PFSK-1 (cell line): ENCODE measurements around the gene PDGFD.

Experiments used
- FOXP2 ChIP-seq: optimal IDR thresholded peaks from 2 replicates; pipeline ENCODE3; 2011; ENCODE audit warnings: borderline replicate concordance, control low read depth, inconsistent platforms; ENCODE audit not compliant: insufficient read depth; ENCODE audit errors: extremely low read length, extremely low read depth
- POLR2AphosphoS5 ChIP-seq: IDR thresholded peaks from 2 replicates; pipeline ENCODE4 v1.6.1; 2012; ENCODE audit warnings: low read depth, mild to moderate bottlenecking, control low read depth, low read length, moderate library complexity
- SIN3A ChIP-seq: IDR thresholded peaks from 2 replicates; pipeline ENCODE4 v1.6.1; 2012; ENCODE audit warnings: mild to moderate bottlenecking, low read length, moderate library complexity, borderline replicate concordance; ENCODE audit not compliant: insufficient read depth
- TAF1 ChIP-seq: IDR thresholded peaks from 2 replicates; pipeline ENCODE4 v1.6.1; 2012; ENCODE audit warnings: low read length, control low read depth, borderline replicate concordance; ENCODE audit not compliant: insufficient read depth
- TF ChIP-seq, protein P1 (sequence below), 2 experiments: IDR thresholded peaks; 2 replicates each; pipeline versions ENCODE4 v1.6.1 to v1.8.0; 2011 to 2012; ENCODE audit warnings: low read depth in 2 of 2, low read length in 2 of 2, control low read depth in 1 of 2, inconsistent platforms in 1 of 2, mild to moderate bottlenecking in 1 of 2, moderate library complexity in 1 of 2; ENCODE audit not compliant: insufficient read depth in 1 of 2

The PDGFD gene

DNA sequence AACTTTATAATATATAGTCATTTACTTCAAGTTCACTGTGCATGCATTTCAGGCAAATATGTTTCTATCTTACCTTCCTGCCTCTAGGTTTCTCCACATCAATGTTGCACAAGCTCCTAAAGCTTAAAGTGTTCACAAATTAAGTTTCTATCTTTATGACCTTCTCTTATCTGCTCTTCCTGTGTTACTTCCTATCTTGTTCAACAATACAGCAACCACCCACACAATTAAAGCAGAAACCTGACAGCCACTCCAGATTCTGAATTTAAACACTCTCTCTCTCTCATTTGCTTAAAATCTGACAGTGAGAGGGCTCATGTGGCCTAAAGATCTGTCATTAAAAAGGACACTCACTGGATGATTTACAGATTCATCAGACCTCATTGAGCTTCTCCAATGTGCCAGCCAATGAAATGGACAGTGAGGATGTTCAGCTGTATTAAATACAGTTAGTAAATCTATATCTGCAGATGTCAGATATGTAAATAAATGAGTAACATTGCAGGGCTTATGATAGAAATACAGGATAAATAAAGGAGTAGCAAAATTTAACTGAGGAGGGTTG, 10.9 kb downstream of the PDGFD start:
- no peak for TF ChIP-seq FOXP2
- TF ChIP-seq SIN3A = no peak
- TF ChIP-seq, protein P1, sequence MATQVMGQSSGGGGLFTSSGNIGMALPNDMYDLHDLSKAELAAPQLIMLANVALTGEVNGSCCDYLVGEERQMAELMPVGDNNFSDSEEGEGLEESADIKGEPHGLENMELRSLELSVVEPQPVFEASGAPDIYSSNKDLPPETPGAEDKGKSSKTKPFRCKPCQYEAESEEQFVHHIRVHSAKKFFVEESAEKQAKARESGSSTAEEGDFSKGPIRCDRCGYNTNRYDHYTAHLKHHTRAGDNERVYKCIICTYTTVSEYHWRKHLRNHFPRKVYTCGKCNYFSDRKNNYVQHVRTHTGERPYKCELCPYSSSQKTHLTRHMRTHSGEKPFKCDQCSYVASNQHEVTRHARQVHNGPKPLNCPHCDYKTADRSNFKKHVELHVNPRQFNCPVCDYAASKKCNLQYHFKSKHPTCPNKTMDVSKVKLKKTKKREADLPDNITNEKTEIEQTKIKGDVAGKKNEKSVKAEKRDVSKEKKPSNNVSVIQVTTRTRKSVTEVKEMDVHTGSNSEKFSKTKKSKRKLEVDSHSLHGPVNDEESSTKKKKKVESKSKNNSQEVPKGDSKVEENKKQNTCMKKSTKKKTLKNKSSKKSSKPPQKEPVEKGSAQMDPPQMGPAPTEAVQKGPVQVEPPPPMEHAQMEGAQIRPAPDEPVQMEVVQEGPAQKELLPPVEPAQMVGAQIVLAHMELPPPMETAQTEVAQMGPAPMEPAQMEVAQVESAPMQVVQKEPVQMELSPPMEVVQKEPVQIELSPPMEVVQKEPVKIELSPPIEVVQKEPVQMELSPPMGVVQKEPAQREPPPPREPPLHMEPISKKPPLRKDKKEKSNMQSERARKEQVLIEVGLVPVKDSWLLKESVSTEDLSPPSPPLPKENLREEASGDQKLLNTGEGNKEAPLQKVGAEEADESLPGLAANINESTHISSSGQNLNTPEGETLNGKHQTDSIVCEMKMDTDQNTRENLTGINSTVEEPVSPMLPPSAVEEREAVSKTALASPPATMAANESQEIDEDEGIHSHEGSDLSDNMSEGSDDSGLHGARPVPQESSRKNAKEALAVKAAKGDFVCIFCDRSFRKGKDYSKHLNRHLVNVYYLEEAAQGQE (IDR thresholded peaks at IDR 0.05; ENCODE audit: insufficient read depth in 1 of 2, low read depth in 2 of 2, low read length in 2 of 2) = no peak
- TF ChIP-seq TAF1 = no peak
- no peak for TF ChIP-seq POLR2AphosphoS5

DNA sequence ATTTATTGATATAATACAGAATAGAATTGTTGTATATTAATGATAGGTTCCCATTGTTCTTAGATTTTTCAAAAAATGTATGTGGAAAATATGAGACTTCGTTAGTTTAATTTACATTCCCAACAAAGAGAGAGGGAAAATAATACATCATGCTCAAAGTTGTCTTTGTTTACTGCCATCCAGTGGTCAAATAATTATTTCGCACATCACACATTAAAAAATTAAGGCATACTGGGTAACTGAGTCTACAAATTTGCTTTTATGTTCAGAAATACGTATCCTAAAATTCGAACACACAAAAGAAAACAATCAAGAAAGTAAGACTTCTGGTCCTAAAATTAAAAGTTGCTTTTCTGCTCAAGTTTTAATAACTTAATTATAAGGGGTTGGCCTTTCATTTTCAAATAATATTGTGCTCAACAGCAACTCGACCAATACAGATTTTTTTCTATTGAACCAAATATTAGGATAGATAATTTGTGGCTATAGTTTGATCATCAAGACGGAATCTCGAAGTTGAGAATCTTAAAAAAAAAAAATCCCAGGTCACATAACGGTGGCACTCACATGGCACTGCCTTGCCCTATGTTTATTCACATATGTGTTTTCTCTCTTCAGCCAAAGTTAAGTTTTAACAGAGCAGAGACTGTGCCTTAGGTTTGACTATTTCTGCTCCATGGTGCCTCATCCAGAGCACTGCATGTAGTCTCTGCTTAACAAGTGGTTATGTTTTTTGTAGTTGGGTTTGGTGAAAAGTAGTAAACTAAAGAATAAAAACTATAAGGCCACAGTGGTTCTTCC, 12.3 kb downstream of the PDGFD start:
- TF ChIP-seq FOXP2 = no peak
- TF ChIP-seq SIN3A = no peak
- TF ChIP-seq POLR2AphosphoS5 = no peak
- TF ChIP-seq, protein P1 (IDR thresholded peaks at IDR 0.05; ENCODE audit: insufficient read depth in 1 of 2, low read depth in 2 of 2, low read length in 2 of 2) = no peak

DNA sequence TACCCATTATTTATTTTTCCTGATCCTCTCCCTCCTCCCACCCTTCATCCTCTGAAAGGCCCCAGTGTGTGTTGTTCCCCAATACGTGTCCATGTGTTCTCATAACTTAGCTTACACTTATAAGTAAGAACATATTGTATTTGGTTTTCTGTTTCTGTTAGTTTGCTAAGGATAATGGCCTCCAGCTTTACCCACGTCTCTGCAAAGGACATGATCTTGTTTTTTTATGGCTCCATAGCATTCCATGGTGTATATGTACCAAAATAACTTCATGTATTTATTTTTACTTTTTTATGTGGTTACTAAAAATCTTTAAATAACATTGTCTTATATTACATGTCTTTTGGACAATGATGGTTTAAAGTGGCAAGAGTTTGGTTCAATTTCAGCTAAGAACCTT, 15.2 kb downstream of the PDGFD start:
- TF ChIP-seq, protein P1 (IDR thresholded peaks at IDR 0.05; ENCODE audit: insufficient read depth in 1 of 2, low read depth in 2 of 2, low read length in 2 of 2) = no peak
- TF ChIP-seq SIN3A (no peak), FOXP2 (no peak), POLR2AphosphoS5 (no peak), TAF1 (no peak)

DNA sequence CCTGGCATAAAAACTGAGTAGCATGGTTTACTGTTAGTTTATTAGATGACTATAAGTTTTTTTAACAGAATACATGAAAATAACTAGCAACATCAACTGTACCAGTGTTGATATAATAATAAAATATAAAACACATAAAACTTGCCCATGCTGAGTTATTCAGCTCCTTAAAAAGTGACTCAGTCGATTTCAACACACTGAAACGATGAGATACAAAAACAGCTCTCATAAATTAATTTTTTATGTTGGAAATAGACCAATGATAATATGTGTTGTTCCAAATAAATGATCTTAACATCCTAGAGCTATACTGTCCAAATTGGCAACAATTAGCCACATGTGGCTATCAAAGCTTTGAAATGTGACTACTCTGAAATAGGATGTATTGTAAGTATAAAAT, 15.9 kb downstream of the PDGFD start:
- TF ChIP-seq SIN3A (no peak), POLR2AphosphoS5 (no peak), FOXP2 (no peak), TAF1 (no peak)
- TF ChIP-seq, protein P1 (IDR thresholded peaks at IDR 0.05; ENCODE audit: insufficient read depth in 1 of 2, low read depth in 2 of 2, low read length in 2 of 2) = no peak
